HEK293T (cell line): ENCODE measurements around the gene C2orf72.

Experiments used
- ARNT ChIP-seq: fragments of 450-650 bp; IDR thresholded peaks from 2 replicates; pipeline ENCODE4 v1.6.1; 2017; ENCODE audit warnings: mild to moderate bottlenecking
- BHLHE40 ChIP-seq: fragments of 450-650 bp; IDR thresholded peaks from 2 replicates; pipeline ENCODE4 v1.6.1; 2016; ENCODE audit warnings: mild to moderate bottlenecking, moderate library complexity, borderline replicate concordance
- ELF4 ChIP-seq: fragments of 450-650 bp; IDR thresholded peaks from 2 replicates; pipeline ENCODE4 v1.6.1; 2017; ENCODE audit warnings: antibody characterized with exemption
- FOXA1 ChIP-seq: fragments of 450-650 bp; IDR thresholded peaks from 2 replicates; pipeline ENCODE4 v1.6.1; 2016; ENCODE audit warnings: mild to moderate bottlenecking
- FOXK2 ChIP-seq: fragments of 450-650 bp; IDR thresholded peaks from 2 replicates; pipeline ENCODE4 v1.6.1; 2016; ENCODE audit warnings: mild to moderate bottlenecking
- FOXM1 ChIP-seq: fragments of 450-650 bp; IDR thresholded peaks from 2 replicates; pipeline ENCODE4 v1.6.1; 2017; ENCODE audit warnings: mild to moderate bottlenecking, borderline replicate concordance
- HDGF ChIP-seq: fragments of 450-650 bp; IDR thresholded peaks from 2 replicates; pipeline ENCODE4 v1.6.1; 2017; ENCODE audit warnings: antibody characterized with exemption, borderline replicate concordance
- NFRKB ChIP-seq: fragments of 450-650 bp; IDR thresholded peaks from 2 replicates; pipeline ENCODE4 v1.6.1; 2016; ENCODE audit warnings: mild to moderate bottlenecking, moderate library complexity
- PKNOX1 ChIP-seq: fragments of 450-650 bp; IDR thresholded peaks from 2 replicates; pipeline ENCODE4 v1.6.1; 2016
- SP1 ChIP-seq: fragments of 450-650 bp; IDR thresholded peaks from 2 replicates; pipeline ENCODE4 v1.6.1; 2017
- SUZ12 ChIP-seq: fragments of 450-650 bp; IDR thresholded peaks from 2 replicates; pipeline ENCODE4 v1.6.1; 2016; ENCODE audit warnings: mild to moderate bottlenecking
- TARDBP ChIP-seq: fragments of 450-650 bp; IDR thresholded peaks from 2 replicates; pipeline ENCODE4 v1.6.1; 2016

- TF ChIP-seq FOXM1 = no peak
- TF ChIP-seq FOXK2 = no peak
- no peak for TF ChIP-seq SUZ12
- no peak for TF ChIP-seq PKNOX1
- TF ChIP-seq BHLHE40 = no peak
- TF ChIP-seq NFRKB = no peak
- TF ChIP-seq TARDBP = no peak
- no peak for TF ChIP-seq SP1
- TF ChIP-seq ELF4 = no peak
- TF ChIP-seq FOXA1 = no peak
- TF ChIP-seq ARNT = no peak
- no peak for TF ChIP-seq HDGF
These were observed 12.1 kb downstream of the C2orf72 start for GRCh38 chr2:231049286-231050017.
